Neural cell (in vitro differentiated cells): ENCODE results near the gene TOR3A. TPM values are rescaled to one million over a fixed set of nuclear protein-coding genes. Genes with fewer than 3 reads are reported as not detected.

ENCODE experiments used
- H2AFZ ChIP-seq: fragments of 200-600, 300-800 bp; sonication (generic), shearing (Covaris generic); 2 replicates; pipeline ENCODE4 v1.6.0; 2014; ENCODE audit warnings: low read depth, mild to moderate bottlenecking, antibody characterized with exemption, low read length, moderate library complexity
- H3F3A ChIP-seq: fragments of 200-600 bp; shearing (Covaris generic); 2 replicates; pipeline ENCODE4 v1.6.1; 2016; ENCODE audit warnings: mild to moderate bottlenecking, moderate library complexity, mixed read lengths, antibody characterized with exemption, low read length; ENCODE audit not compliant: insufficient read depth, poor library complexity, severe bottlenecking
- H3K27ac ChIP-seq: fragments of 200-600, 300-800 bp; sonication (generic), shearing (Covaris generic); 2 replicates; pipeline ENCODE4 v1.5.1; 2014; ENCODE audit warnings: mild to moderate bottlenecking, low read length, moderate library complexity
- H3K27me3 ChIP-seq: fragments of 300-800, 200-600 bp; sonication (generic), shearing (Covaris generic); 2 replicates; pipeline ENCODE4 v1.6.0; 2014; ENCODE audit warnings: mild to moderate bottlenecking, low read depth, low read length, moderate library complexity; ENCODE audit not compliant: insufficient read depth
- H3K36me3 ChIP-seq: fragments of 300-800, 200-600 bp; sonication (generic), shearing (Covaris generic); 2 replicates; pipeline ENCODE4 v1.5.1; 2014; ENCODE audit warnings: mild to moderate bottlenecking, antibody characterized with exemption, low read length, moderate library complexity; ENCODE audit not compliant: insufficient read depth
- H3K4me2 ChIP-seq: fragments of 300-800, 200-600 bp; sonication (generic), shearing (Covaris generic); 2 replicates; pipeline ENCODE4 v1.6.0; 2014; ENCODE audit warnings: mild to moderate bottlenecking, low read length
- H3K4me3 ChIP-seq: fragments of 300-800, 200-600 bp; sonication (generic), shearing (Covaris generic); 2 replicates; pipeline ENCODE4 v1.5.1; 2014; ENCODE audit warnings: mild to moderate bottlenecking, low read length, moderate library complexity
- H3K79me2 ChIP-seq: fragments of 200-600 bp; shearing (Covaris generic); replicated peaks from 2 replicates; pipeline ENCODE4 v1.6.0; 2014; ENCODE audit warnings: mild to moderate bottlenecking, low read length, moderate library complexity; ENCODE audit not compliant: insufficient read depth
- H3K9ac ChIP-seq: fragments of 300-800, 200-600 bp; sonication (generic), shearing (Covaris generic); 2 replicates; pipeline ENCODE4 v1.6.1; 2016; ENCODE audit warnings: mild to moderate bottlenecking, low read length, mixed read lengths
- H3K9me2 ChIP-seq: fragments of 200-600 bp; shearing (Covaris generic); 2 replicates; pipeline ENCODE4 v1.6.1; 2016; ENCODE audit warnings: mild to moderate bottlenecking, low read length, mixed read lengths; ENCODE audit not compliant: insufficient read depth
- H3K9me3 ChIP-seq: fragments of 200-600, 300-800 bp; sonication (generic), shearing (Covaris generic); 2 replicates; pipeline ENCODE4 v1.6.1; 2016; ENCODE audit warnings: mild to moderate bottlenecking, mixed run types, low read length, moderate library complexity, mixed read lengths
- H4K20me1 ChIP-seq: fragments of 200-600 bp; shearing (Covaris generic); 2 replicates; pipeline ENCODE4 v1.6.1; 2016; ENCODE audit warnings: mild to moderate bottlenecking, mixed run types; ENCODE audit not compliant: insufficient read depth
- CTCF ChIP-seq: fragments of 450-650 bp; IDR thresholded peaks from 2 replicates; pipeline ENCODE4 v1.5.1; 2014; ENCODE audit warnings: antibody characterized with exemption, mild to moderate bottlenecking, moderate library complexity; ENCODE audit not compliant: poor library complexity, severe bottlenecking
- EP300 ChIP-seq: fragments of 450-650 bp; conservative IDR thresholded peaks from 2 replicates; pipeline ENCODE4 v1.6.1; 2014; ENCODE audit warnings: antibody characterized with exemption, mild to moderate bottlenecking, moderate library complexity; ENCODE audit not compliant: poor library complexity, severe bottlenecking
- EZH2 ChIP-seq: fragments of 200-600, 300-800 bp; shearing (Covaris generic), sonication (generic); IDR thresholded peaks from 2 replicates; pipeline ENCODE4 v1.6.1; 2014; ENCODE audit warnings: antibody characterized with exemption, low read length, borderline replicate concordance, mild to moderate bottlenecking; ENCODE audit not compliant: insufficient read depth, poor library complexity, severe bottlenecking
- MXI1 ChIP-seq: fragments of 450-650 bp; conservative IDR thresholded peaks from 2 replicates; pipeline ENCODE4 v1.6.1; 2014; ENCODE audit warnings: antibody characterized with exemption, mild to moderate bottlenecking; ENCODE audit not compliant: poor library complexity, severe bottlenecking
- POLR2AphosphoS5 ChIP-seq: IDR thresholded peaks from 2 replicates; pipeline ENCODE4 v1.6.1; 2012
- RAD21 ChIP-seq: fragments of 450-650 bp; conservative IDR thresholded peaks from 2 replicates; pipeline ENCODE4 v1.6.1; 2014; ENCODE audit warnings: antibody characterized with exemption, mild to moderate bottlenecking, moderate library complexity
- REST ChIP-seq: IDR thresholded peaks from 2 replicates; pipeline ENCODE4 v1.6.1; 2012; ENCODE audit warnings: borderline replicate concordance
- SMC3 ChIP-seq: fragments of 450-650 bp; conservative IDR thresholded peaks from 2 replicates; pipeline ENCODE4 v1.6.1; 2014; ENCODE audit warnings: antibody characterized with exemption, mild to moderate bottlenecking, moderate library complexity; ENCODE audit not compliant: poor library complexity
- TAF1 ChIP-seq: IDR thresholded peaks from 2 replicates; pipeline ENCODE4 v1.6.1; 2012; ENCODE audit warnings: low read depth
- polyA plus RNA-seq: library from polyadenylated mRNA; depleted of rRNA; stranded (reverse); fragments of >200 nt; gene quantifications from 2 replicates; pipeline ENCODE4 v1.2.3, GENCODE V29; 2014

TOR3A gene
- polyA plus RNA-seq, 1 donor from 2014 or later = 13.5 TPM

- no peak overlapping the region for H3K9ac ChIP-seq
Measured at GRCh38 chr1:179092896-179093461, 11.1 kb downstream of the TOR3A start.

GRCh38 chr1:179094818-179095217 is 12.9 kb downstream of the TOR3A start:
- Histone ChIP-seq H3K9me2 (no peaks in the 10 kb centered on the region), H3K9ac (no peak overlapping the region), H3F3A (no peaks in the 10 kb centered on the region), H4K20me1 (no peaks in the 10 kb centered on the region), H2AFZ (no peak overlapping the region), H3K4me2 (no peak overlapping the region), H3K79me2 (no peaks in the 10 kb centered on the region), H3K27me3 (no peaks in the 10 kb centered on the region), H3K27ac (no peak overlapping the region), H3K36me3 (no peaks in the 10 kb centered on the region), H3K9me3 (no peaks in the 10 kb centered on the region), H3K4me3 (no peak overlapping the region)
- TF ChIP-seq EZH2 (no peak), CTCF (no peak), POLR2AphosphoS5 (no peak), REST (no peak), TAF1 (no peak)

More at GRCh38 chr1:179092896-179093461, 11.1 kb downstream of the TOR3A start:
- Histone ChIP-seq H3K36me3 (no peaks in the 10 kb centered on the region), H3K9me3 (no peaks in the 10 kb centered on the region), H3K4me2 (no peak overlapping the region), H3K79me2 (no peaks in the 10 kb centered on the region), H3K27ac (no peak overlapping the region), H2AFZ (no peak overlapping the region), H4K20me1 (no peaks in the 10 kb centered on the region), H3K9me2 (no peaks in the 10 kb centered on the region), H3K27me3 (no peaks in the 10 kb centered on the region), H3F3A (no peaks in the 10 kb centered on the region), H3K4me3 (no peak overlapping the region)
- no peak for TF ChIP-seq EZH2
- TF ChIP-seq REST = no peak
- no peak for TF ChIP-seq EP300
- TF ChIP-seq TAF1 = no peak
- TF ChIP-seq MXI1 = no peak
- TF ChIP-seq RAD21 = no peak
- no peak for TF ChIP-seq POLR2AphosphoS5
- no peak for TF ChIP-seq SMC3
- TF ChIP-seq CTCF = no peak
